Ishikawa (cell line): ENCODE measurements around the gene ADD2.

Experiments used
- EGR1 ChIP-seq: IDR thresholded peaks from 2 replicates; pipeline ENCODE4 v1.6.1; 2012
- TAF1 ChIP-seq: IDR thresholded peaks from 2 replicates; pipeline ENCODE4 v1.6.1; 2012; ENCODE audit warnings: low read depth, mild to moderate bottlenecking
- TEAD4 ChIP-seq: IDR thresholded peaks from 2 replicates; pipeline ENCODE4 v1.6.1; 2012
- ZBTB7A ChIP-seq: IDR thresholded peaks from 2 replicates; pipeline ENCODE4 v1.6.1; 2012; ENCODE audit warnings: low read depth
- TF ChIP-seq, protein P1 (sequence below): IDR thresholded peaks from 2 replicates; pipeline ENCODE4 v1.6.1; 2012

DNA sequence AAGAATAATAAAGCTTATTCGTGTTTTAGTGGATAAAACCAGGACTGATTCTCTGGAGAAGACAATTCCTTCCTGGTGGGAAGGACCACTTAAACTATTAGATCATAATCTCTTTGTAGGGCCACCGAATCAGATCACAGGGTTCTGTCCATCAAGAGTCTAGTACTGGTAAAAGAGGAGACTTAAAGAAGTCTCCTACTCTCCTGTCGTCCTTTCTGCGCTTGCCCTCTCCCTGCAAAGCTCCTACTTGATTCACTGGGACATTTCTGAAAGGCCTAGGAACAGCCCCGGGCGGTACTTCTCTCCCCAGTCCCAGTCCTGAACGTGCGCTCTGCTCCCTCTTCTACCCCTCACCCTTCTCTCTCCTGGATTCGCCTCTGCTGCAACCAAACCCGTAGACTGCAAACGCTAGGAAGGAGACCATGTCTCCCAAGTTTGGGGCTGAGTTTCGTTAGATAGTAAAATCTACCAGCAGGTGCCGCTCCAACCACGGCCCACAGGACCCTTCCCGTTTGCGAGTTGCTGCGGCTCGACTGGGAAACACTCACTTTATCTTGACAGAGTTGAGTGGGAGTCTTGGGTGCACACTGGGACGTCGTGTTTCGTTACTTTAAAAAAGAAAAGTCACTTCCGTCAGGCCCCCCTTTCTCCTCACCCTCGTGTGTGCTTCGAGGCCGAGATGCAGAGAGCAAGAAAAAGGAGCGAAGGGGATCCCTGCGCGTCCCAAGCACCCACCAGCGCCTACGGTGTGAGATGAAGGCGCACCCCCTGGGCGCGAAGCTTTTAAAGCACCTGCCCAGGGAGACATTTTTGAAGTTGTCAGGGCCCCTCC lies 21.5 kb upstream of the ADD2 start:
- TF ChIP-seq ZBTB7A (no peak), TAF1 (no peak), EGR1 (no peak), TEAD4 (no peak)
- TF ChIP-seq, protein P1, sequence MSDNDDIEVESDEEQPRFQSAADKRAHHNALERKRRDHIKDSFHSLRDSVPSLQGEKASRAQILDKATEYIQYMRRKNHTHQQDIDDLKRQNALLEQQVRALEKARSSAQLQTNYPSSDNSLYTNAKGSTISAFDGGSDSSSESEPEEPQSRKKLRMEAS, result no peak
